ENCODE data around the gene DET1.
"Not testable (repeated sequence)": the region's sequence is repeated elsewhere in the genome, so short reads cannot be mapped to it uniquely, and the experiment has no call there.

DET1 gene

DNA sequence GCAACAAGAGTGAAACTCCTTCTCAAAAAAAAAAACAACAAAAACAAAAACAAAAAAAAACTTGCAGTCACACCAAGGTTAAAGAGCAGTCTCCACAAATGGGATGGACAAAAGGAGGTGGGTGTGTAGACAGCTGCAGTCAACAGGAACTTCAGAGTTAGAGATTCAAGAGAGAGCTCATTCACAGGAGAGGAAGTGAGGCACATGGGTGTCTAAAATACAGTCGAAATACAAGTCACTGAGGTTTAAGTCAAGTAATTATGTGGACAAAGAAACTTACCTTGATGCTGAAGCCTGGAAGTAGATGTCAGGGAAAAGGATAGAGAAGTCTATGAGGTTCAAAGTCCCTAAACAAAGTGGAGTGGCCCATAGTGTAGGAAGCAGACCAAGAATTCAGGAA lies 64.2 kb downstream of the DET1 start:
- TF ChIP-seq, protein P1, sequence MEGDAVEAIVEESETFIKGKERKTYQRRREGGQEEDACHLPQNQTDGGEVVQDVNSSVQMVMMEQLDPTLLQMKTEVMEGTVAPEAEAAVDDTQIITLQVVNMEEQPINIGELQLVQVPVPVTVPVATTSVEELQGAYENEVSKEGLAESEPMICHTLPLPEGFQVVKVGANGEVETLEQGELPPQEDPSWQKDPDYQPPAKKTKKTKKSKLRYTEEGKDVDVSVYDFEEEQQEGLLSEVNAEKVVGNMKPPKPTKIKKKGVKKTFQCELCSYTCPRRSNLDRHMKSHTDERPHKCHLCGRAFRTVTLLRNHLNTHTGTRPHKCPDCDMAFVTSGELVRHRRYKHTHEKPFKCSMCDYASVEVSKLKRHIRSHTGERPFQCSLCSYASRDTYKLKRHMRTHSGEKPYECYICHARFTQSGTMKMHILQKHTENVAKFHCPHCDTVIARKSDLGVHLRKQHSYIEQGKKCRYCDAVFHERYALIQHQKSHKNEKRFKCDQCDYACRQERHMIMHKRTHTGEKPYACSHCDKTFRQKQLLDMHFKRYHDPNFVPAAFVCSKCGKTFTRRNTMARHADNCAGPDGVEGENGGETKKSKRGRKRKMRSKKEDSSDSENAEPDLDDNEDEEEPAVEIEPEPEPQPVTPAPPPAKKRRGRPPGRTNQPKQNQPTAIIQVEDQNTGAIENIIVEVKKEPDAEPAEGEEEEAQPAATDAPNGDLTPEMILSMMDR (IDR thresholded peaks at IDR 0.05; ENCODE audit: control insufficient read depth, extremely low read depth, insufficient read depth) = no peak
- H3K4me3 ChIP-seq (ENCODE audit: low read depth, low read length) = no peak overlapping the region
- DNase-seq (ENCODE audit: low read depth) = no peak

DNA sequence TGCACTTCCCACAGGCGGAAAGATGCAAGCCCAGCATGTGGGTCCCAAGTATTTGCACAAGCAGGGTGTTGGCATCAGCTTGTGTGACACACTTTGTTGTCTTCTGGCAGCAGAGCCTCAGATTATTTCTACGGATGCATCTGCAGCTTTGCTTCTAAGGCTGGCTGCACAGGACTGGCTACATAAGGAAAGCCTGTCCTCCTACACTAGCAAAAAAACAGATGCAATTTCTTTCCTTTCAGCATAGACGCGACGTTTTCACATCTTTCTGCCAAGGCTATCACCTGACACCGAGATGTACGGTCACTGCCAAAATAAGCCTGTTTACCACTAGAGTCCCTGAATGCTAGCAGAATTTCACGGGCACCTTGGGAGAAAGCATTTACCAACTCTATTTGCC lies 65.5 kb downstream of the DET1 start:
- TF ChIP-seq, protein P1 (IDR thresholded peaks at IDR 0.05; ENCODE audit: control insufficient read depth, extremely low read depth, insufficient read depth) = no peak
- no peak for DNase-seq (ENCODE audit: low read depth)
- no peak overlapping the region for H3K4me3 ChIP-seq (ENCODE audit: low read depth, low read length)

DNA sequence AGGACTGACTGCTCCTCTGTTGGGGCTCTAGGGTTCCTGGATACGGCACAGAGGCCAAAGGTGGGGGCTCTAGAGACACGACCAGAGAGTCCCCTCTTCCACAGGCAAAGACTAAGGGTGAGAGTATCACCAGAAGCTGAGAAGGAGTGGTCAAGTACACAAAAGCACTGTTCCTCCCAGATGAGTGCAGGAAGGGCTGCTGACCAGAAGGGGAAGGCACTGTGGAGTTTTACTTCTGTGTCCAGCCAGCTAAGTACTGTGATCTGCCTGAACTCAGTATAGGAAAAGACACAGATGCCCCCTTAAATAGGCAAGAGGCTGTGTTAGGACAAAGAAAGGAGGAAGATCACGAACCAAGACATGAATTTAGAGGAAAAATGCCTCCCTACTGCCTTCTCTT lies 67.3 kb downstream of the DET1 start:
- no peak overlapping the region for H3K4me3 ChIP-seq (ENCODE audit: low read depth, low read length)
- TF ChIP-seq, protein P1 (IDR thresholded peaks at IDR 0.05; ENCODE audit: control insufficient read depth, extremely low read depth, insufficient read depth) = no peak
- no peak for DNase-seq (ENCODE audit: low read depth)

GRCh38 chr15:88477904-88478303 lies 68.6 kb downstream of the DET1 start:
- H3K4me3 ChIP-seq (ENCODE audit: low read depth, low read length) = no peak overlapping the region
- DNase-seq (ENCODE audit: low read depth) = no peak
- TF ChIP-seq, protein P1 (IDR thresholded peaks at IDR 0.05; ENCODE audit: control insufficient read depth, extremely low read depth, insufficient read depth) = no peak

GRCh38 chr15:88477126-88477525 lies 69.4 kb downstream of the DET1 start:
- TF ChIP-seq, protein P1 (IDR thresholded peaks at IDR 0.05; ENCODE audit: control insufficient read depth, extremely low read depth, insufficient read depth) = no peak
- DNase-seq (ENCODE audit: low read depth) = no peak
- no peak overlapping the region for H3K4me3 ChIP-seq (ENCODE audit: low read depth, low read length)

GRCh38 chr15:88476635-88477060 lies 69.8 kb downstream of the DET1 start:
- peak; percentile 30 for DNase-seq (ENCODE audit: low read depth)

GRCh38 chr15:88473661-88474293 lies 72.7 kb downstream of the DET1 start:
- DNase-seq (ENCODE audit: low read depth); H3K4me3 ChIP-seq (ENCODE audit: low read depth, low read length): not testable (repeated sequence)

More at GRCh38 chr15:88476635-88477060, 69.8 kb downstream of the DET1 start:
- no peak overlapping the region for H3K4me3 ChIP-seq (ENCODE audit: low read depth, low read length)
- TF ChIP-seq, protein P1 (IDR thresholded peaks at IDR 0.05; ENCODE audit: control insufficient read depth, extremely low read depth, insufficient read depth) = peak; percentile 55

Measured in LNCaP clone FGC (cell line).